CD4-positive, alpha-beta T cell treated with Interferon alpha-2 for 1 hour (primary cell): Measurements from ENCODE around the gene SDR9C7.
"Not testable (repeated sequence)": the region's sequence is repeated elsewhere in the genome, so short reads cannot be mapped to it uniquely, and the experiment has no call there.

Experiments
- DNase-seq, 2 donors: peaks; one replicate each; pipeline ENCODE4 v3.0.0-alpha.2; 2020 to 2022

SDR9C7 gene

GRCh38 chr12:56951582-56952339 lies 17.6 kb upstream of the SDR9C7 start:
- DNase-seq: no peak

- no peak for DNase-seq
These were observed 14.7 kb upstream of the SDR9C7 start for GRCh38 chr12:56948881-56949280.

- DNase-seq: no peak
These were observed 14.2 kb upstream of the SDR9C7 start for GRCh38 chr12:56948457-56948777.

GRCh38 chr12:56947633-56948456 lies 13.6 kb upstream of the SDR9C7 start:
- DNase-seq: no peak

GRCh38 chr12:56943878-56944277 lies 9.7 kb upstream of the SDR9C7 start:
- no peak for DNase-seq

GRCh38 chr12:56943374-56943773 lies 9.2 kb upstream of the SDR9C7 start:
- DNase-seq: not testable (repeated sequence)

- no peak for DNase-seq
These were observed 7.2 kb upstream of the SDR9C7 start for GRCh38 chr12:56941299-56942017.

- DNase-seq: not testable (repeated sequence)
These were observed 6.7 kb upstream of the SDR9C7 start for GRCh38 chr12:56940942-56941298.

GRCh38 chr12:56935752-56936151 lies 1.5 kb upstream of the SDR9C7 start:
- DNase-seq: no peak

GRCh38 chr12:56935157-56935556 lies 949 bp upstream of the SDR9C7 start:
- no peak for DNase-seq

GRCh38 chr12:56932867-56933266 lies 1.3 kb downstream of the SDR9C7 start:
- no peak for DNase-seq

- no peak for DNase-seq
These were observed 2.1 kb downstream of the SDR9C7 start for GRCh38 chr12:56932146-56932545.

GRCh38 chr12:56931474-56931978 lies 2.7 kb downstream of the SDR9C7 start:
- DNase-seq: peak in 1 of 2 donors; percentile 27

GRCh38 chr12:56930241-56930640 lies 4.0 kb downstream of the SDR9C7 start:
- no peak for DNase-seq

- DNase-seq: no peak
These were observed 4.4 kb downstream of the SDR9C7 start for GRCh38 chr12:56929780-56930179.

GRCh38 chr12:56928262-56928661 lies 5.9 kb downstream of the SDR9C7 start:
- DNase-seq: no peak

GRCh38 chr12:56927281-56927680 lies 6.9 kb downstream of the SDR9C7 start:
- DNase-seq: no peak

- no peak for DNase-seq
These were observed 12.2 kb downstream of the SDR9C7 start for GRCh38 chr12:56922031-56922430.

- DNase-seq: no peak
These were observed 12.9 kb downstream of the SDR9C7 start for GRCh38 chr12:56921346-56921745.

GRCh38 chr12:56918139-56918538 lies 16.1 kb downstream of the SDR9C7 start:
- not testable (repeated sequence) for DNase-seq

- DNase-seq: no peak
These were observed 17.2 kb downstream of the SDR9C7 start for GRCh38 chr12:56916996-56917333.

GRCh38 chr12:56916296-56916995 lies 17.8 kb downstream of the SDR9C7 start:
- no peak for DNase-seq

- no peak for DNase-seq
These were observed 19.5 kb downstream of the SDR9C7 start for GRCh38 chr12:56914724-56915123.
